Adipose tissue (tissue), 3 donors: ENCODE results near the gene KHDRBS1. TPM values are rescaled to one million over a fixed set of nuclear protein-coding genes. Genes with fewer than 3 reads are reported as not detected.
"Not testable (repeated sequence)": the region's sequence is repeated elsewhere in the genome, so short reads cannot be mapped to it uniquely, and the experiment has no call there.

ENCODE experiments used
- H3K27ac ChIP-seq: one replicate; pipeline ENCODE4 v1.5.1; 2013; ENCODE audit warnings: low read depth, low read length
- WGBS, 3 donors: extraction: QIAGEN DNeasy Blood & Tissue Kit; methylation state at CpG; one replicate each; pipeline ENCODE4 v1.1.7; 2013; 5-methylcytosine and 5-hydroxymethylcytosine counted together
- polyA plus RNA-seq, 3 donors: library from polyadenylated mRNA; stranded (reverse); fragments of 200-250 nt; gene quantifications; one replicate each; pipeline ENCODE4 v1.2.3, GENCODE V29; 2013
- donor health status: healthy with polysubstance abuse.
- donor health status: Bipolar disorder and iron deficiency.
- donor health status: healthy.

The KHDRBS1 gene
- polyA plus RNA-seq, 3 donors, result 35.7 to 85.9 (median 62.4) TPM

DNA sequence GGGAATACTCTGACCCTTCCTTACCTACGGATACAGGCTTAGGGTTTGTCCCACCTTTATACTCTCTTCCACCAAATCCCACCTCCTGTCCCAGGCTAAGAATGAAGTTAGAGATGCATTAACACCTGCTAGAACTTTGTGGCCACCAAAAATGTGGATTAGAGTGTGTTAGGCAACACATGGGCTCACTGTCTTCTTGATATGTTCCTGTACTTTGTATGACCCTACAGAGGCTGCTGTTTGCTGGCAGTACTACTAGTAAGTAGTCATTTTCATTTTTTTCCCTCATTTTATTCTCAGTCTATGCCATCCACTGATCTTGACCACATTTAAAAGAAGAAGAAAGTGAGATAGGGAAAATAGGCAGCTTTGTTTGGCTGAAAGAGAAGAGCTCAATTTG lies 38.0 kb downstream of the KHDRBS1 start:
- no peak overlapping the region for H3K27ac ChIP-seq
- 95 to 98% (median 96%) methylated on average over 1 of the region's 1 CpG for WGBS, 3 donors

DNA sequence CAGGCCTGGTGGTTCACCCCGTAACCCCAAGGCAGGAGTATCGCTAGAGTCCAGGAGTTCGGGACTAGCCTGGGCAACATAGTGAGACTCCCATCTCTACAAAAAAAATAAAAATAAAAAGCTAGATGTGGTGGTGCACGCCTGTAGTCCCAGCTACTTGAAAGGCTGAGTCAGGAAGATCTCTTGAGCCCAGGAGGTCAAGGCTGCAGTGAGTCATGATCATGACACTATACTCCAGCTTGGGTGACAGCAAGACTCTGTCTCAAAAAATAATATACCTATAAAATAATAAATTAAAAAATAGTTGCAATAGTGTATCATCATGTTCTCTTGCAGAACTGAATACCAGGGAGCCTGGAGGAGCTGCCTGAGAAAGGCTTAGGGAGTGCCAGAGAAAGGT lies 39.2 kb downstream of the KHDRBS1 start:
- no peak overlapping the region for H3K27ac ChIP-seq
- 92 to 98% (median 93%) methylated on average over 4 of the region's 4 CpGs for WGBS, 3 donors

DNA sequence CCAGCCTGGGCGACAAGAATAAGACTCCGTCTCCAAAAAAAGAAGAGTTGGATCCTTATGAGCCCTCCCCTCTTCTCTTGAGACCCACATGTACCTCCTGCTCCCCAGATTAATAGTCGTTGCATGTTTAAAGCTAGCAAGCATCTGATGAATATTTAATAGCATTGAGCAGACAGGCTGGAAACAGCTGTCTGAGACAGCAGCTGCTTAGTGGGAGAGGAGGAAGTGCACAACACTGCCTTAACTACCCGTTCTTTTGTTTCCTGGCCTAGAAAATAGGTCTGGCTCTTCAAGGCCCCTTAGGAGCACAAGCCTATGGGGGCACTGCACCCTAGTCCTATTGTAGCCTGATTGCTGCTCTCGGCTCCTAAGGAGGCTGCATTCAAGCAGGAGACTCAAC lies 41.7 kb downstream of the KHDRBS1 start:
- 85 to 95% (median 87%) methylated on average over 5 of the region's 5 CpGs for WGBS, 3 donors
- H3K27ac ChIP-seq, result no peak overlapping the region

DNA sequence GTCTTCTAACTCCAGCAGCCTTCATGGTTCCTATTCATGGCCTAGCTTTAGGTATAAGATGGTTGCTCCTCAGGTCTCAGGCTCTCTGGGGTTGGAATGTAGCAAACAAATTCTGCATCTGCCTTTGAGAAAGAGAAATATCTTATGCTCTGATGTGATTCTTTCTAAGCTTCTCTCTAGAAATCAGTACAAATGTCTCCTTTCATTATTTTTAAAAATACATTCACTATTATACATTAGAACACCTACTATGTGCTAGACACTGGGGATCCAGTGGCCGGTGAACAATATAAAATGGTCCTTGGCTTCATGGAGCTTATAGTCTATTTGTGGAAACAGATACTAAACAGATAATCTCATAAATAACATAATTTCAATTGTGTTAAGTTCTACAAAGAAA lies 42.9 kb downstream of the KHDRBS1 start:
- no peak overlapping the region for H3K27ac ChIP-seq
- 96 to 100% (median 97%) methylated on average over 1 of the region's 1 CpG for WGBS, 3 donors

DNA sequence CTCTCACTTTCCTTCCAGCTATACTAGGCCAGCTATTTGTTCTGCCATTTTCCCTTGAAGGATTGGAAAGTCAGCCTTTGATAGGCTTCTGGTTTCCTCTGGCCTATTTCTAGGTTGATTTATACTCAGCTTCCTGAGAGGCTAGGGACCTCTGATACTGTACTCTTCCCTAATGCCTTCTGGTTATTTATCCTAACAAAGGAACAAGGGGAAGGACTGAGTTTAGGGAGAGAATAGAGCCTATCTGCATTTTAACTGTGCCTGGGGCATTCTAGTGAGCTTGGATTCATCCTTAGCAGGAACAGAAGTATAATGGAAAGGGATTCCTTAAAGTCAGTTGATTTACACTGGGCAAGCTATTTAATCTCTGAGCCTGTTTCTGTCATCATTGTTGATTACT lies 47.2 kb downstream of the KHDRBS1 start:
- no peak overlapping the region for H3K27ac ChIP-seq

DNA sequence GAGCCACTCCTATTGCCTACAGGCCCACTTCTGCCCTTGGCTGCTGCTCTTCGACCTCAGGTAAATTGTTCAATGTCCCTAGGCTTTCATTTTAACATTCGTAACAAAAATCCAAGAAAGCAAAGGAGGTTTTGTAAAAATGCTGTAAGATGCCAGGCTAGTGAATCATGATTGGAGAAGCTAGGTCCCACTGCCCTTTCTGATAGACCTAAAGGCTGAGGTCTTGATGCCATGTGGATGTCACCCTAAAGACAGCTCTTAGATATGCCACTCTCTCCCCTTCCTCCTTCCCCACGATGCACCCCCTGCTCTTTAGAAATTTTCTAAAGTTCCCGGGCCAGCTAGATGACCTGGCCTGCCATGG lies 49.2 kb downstream of the KHDRBS1 start:
- no peak overlapping the region for H3K27ac ChIP-seq
- 69 to 80% (median 78%) methylated on average over 4 of the region's 4 CpGs for WGBS, 3 donors

DNA sequence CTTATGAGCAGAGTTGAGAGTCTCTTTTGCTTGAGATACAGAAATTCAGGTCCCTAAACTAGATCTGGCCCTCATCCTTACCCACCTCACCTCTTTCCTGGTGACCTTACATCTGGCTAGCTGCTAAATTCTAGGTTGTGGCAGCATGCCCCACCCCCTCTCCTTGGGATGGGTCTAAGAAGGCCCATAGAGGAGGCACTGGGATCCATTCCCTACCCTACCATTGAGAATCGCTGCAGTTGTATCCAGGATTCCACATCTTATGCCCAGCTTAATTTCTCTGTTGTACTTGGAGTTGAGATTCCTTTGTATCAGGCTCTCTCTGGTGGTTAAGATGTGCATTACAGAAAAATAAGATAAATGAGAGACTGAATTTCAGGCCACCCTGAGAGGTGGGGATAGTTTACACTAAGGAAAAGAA lies 49.6 kb downstream of the KHDRBS1 start:
- 22 to 43% (median 40%) methylated on average over 1 of the region's 1 CpG for WGBS, 3 donors
- H3K27ac ChIP-seq, result no peak overlapping the region

DNA sequence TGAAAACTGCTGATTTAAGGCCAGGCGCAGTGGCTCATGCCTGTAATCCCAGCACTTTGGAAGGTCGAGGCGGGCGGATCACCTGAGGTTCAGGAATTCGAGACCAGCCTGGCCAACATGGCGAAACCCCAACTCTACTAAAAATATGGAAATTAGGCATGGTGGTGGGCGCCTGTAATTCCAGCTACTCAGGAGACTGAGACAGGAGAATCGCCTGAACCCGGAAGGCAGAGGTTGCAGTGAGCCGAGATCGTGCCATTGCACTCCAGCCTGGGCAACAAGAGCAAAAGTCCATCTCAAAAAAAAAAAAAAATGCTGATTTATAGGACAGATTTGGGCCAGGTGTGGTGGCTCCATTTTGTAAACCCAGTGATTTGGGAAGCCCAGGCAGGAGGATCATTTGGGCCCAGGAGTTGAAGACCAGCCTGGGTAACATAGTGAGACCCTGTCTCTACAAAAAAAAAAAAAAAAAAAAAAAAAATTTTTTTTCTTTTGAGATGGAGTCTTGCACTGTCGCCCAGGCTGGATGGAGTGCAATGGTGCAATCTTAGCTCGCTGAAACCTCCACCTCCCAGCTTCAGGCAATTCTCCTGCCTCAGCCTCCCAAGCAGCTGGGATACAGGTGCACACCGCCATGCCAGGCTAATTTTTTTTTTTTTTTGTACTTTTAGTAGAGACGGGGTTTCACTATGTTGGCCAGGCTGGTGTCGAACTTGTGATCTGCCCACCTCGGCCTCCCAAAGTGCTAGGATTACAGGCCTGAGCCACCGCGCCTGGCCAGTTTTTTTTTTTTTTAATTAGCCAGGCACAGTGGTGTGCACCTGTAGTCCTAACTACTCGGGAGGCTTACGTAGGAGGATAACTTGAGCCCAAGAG lies 52.2 kb downstream of the KHDRBS1 start:
- WGBS, 3 donors, result 62 to 74% (median 66%) methylated on average over 21 of the region's 21 CpGs
- not testable (repeated sequence) for H3K27ac ChIP-seq

DNA sequence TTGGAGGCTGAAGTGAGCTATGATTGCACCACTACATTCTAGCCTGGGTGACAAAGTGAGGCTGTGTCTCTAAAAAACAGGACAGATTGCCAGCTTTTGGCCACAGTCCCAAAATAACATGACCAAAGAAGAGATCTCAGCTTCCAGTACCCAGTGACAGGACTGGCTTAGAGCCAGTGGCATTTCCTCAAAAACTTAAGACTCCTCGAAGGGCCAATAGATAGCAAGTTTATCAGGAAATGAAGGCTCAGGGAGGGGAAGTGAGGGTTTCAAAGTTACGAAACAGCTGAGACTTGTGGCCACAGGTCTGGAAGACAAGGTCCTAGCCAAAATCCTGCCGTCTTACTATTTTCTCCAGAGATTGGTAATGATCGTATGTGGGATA lies 52.8 kb downstream of the KHDRBS1 start:
- H3K27ac ChIP-seq, result no peak overlapping the region
- WGBS, 3 donors, result 0 to 14% (median 1%) methylated on average over 4 of the region's 4 CpGs

DNA sequence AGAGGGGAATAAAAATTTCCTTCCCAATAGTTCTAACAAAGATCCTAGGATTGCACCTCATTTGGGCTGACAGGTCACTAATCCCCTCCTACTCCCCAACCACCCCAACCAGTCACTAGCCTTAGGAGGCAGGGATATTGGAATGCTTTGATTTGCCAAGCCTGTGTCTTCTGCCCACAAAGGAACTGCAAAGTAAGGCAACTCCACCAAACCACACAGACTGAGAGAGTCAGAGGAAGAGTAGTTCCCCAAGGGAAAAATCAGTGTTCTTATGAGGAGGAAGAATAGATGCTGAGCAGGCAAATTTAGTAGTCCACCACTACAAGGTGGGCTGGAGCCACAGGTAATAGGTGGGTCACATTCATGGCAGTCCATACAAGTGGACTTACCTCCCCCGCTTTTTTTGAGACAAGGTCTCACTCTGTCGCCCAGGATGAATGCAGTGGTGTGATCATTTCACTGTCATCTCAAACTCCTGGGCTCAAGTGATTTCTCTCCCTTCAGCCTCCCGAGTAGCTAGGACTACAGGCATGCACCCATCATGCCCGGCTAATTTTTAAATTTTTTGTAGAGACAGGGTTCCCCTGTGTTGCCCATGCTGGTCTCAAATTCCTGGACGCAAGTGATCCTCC lies 55.4 kb downstream of the KHDRBS1 start:
- WGBS, 3 donors, result 60 to 79% (median 78%) methylated on average over 5 of the region's 5 CpGs
- H3K27ac ChIP-seq, result no peak overlapping the region

DNA sequence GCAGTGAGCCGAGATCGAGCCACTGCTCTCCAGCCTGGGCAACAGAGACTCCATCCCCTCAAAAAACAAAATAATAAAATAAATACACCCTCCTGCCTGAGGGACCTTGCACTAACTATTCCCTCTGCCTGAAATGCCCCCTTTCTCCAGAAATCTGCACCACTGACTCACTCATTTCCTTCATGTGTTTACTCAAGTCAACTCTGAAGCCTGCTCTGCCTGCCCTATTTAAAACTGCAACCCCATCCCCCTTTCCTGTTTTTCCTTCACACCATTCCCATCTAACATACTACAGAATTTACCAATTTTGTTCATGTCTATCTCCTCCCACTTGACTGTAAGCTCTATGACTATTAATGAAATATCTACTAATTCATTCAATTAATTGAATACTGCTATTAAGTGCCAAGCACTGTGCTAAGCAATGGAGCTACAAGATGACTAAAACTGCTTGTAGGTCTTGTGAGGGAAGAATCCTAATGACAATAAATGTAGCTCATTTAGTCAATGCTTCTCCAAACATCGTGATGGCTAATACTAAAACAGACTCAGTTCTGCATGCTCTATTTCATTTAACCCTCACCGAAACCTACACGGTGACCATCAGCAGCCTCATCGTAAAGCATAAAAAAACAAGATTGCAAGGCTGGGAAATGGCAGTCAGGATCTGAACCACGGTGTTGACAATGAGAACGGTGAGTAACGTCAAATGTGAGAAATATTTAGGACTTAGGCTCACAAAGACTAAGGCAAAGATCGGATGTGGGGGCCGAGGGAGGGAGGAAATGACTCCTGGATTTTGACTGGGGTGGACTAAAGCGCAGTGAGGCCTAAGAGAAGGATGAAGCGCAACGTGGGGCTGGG lies 58.3 kb downstream of the KHDRBS1 start:
- no peak overlapping the region for H3K27ac ChIP-seq
- WGBS, 3 donors, result 17 to 19% (median 18%) methylated on average over 14 of the region's 14 CpGs

DNA sequence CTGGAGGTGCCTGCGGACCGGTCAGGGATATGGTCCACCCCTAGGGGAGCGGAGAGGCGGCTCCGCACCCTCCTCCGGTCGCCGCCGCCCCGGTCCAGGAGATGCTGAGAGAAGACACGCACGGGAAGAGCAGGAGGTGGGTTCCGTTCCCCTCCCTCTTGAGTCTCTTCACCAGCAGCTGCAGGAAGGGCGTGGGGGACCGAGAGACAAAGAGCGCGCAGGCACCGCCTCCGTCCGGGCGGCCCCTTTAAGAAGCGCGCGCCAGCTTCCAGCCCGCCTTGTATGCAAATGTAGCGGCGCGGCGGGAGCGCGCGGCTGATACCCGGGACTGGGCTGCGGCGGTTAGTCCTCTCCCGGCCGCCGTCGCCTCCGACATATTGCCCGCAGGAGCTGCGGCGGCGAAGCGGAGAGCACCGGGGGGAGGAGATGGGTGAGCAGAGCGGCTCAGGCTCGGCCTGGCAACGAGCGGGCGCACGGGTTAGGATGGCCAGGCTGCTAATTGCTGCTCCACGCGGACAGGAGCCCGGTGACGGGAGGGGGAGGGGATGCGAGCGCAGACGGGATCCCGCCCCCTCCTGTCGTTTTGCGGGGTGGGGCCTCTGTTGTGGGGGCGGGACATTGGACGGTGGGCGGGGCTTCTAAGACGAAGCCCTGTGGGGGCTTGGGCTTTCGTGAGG lies 59.1 kb downstream of the KHDRBS1 start, which contains the start of gene TMEM39B:
TMEM39B (plus strand) TSS at position 318 of the 677 bp plus-strand sequence; CDS start at position 427, 109 bp downstream.
- 0% methylated on average over 56 to 67 of the region's 67 CpGs for WGBS, 3 donors
- H3K27ac ChIP-seq, result no peak within 1 kb of the TSS

DNA sequence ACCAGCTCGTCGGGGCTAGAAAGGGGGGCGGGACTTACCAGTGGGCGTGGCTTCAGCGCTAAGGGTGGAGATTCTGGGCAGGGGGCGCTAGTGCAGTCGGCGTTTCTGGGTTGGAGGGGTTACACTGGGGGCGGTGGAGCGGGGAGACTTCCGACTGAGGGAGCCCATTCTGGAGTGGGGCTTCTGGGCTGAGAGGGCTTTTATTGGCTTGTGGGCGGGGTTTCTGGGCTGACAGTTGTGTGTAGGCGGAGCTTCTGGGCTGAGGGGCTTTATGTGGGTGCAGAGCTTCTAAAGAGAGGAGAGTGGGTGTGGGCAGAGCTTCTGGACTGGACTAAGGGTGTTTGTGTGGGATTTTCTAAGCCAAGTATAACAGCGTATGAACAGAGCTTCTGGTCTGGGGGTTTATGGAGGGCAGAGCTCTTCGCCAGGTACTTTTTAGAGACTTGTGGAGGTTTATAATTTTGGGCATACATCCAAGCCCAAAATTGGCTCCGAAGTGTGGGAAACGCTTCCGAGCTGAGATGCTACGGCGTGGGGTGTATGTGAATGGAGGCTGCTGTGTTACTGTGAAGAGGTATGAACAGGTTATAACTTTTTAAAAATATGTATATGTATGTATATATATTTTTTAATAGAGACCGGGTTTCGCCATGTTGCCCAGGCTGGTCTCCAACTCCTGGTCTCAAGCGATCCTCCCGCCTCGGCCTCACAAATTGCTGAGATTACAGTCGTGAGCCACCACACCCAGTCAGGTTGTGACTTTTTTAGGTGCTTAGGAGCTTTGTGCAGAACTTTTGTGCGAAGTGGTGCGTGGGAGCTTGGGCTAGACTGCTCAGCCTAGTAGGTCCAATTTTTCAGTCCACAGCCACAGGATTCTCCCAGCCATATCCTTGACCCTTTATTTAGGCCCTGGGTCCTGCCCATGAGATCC lies 59.9 kb downstream of the KHDRBS1 start:
- H3K27ac ChIP-seq, result no peak overlapping the region
- 33 to 35% (median 33%) methylated on average over 28 of the region's 28 CpGs for WGBS, 3 donors

DNA sequence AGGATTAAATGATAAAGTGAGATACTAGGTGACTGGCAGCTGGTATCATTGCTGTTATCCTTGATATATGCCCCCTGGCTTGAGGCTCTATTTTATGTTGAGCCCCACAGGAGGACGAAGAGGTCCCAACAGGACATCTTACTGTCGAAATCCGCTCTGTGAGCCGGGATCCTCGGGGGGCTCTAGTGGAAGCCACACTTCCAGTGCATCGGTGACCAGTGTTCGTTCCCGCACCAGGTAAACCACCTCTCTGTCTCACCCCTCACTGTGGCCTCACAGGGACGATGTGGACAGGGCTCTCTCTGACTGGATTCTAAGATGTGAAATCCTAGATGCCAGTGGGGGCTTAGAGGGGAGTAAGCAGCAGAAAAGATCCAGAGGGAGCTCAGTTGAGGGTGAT lies 61.2 kb downstream of the KHDRBS1 start:
- 89 to 97% (median 95%) methylated on average over 9 of the region's 9 CpGs for WGBS, 3 donors
- H3K27ac ChIP-seq, result no peak overlapping the region

DNA sequence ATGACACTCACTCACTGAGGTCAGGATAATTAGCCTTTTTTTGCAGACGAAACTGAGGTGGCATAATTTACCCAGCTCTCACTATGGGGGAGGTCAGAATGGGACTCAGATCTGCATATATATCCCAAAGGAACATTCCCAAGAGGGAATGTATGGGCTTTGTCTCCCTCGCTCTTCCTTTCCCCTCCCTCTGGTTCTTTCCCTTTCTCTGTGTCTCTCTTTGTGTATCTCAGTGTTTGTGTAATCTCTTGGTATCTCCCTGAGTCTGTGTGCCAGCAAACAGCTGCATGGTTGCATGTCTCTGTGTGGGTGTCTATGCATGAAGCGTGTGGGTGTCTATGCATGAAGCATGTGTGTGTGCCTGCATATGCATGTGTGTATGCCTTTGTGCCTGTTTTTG lies 63.8 kb downstream of the KHDRBS1 start:
- no peak overlapping the region for H3K27ac ChIP-seq
- 86 to 89% (median 88%) methylated on average over 3 of the region's 3 CpGs for WGBS, 3 donors

DNA sequence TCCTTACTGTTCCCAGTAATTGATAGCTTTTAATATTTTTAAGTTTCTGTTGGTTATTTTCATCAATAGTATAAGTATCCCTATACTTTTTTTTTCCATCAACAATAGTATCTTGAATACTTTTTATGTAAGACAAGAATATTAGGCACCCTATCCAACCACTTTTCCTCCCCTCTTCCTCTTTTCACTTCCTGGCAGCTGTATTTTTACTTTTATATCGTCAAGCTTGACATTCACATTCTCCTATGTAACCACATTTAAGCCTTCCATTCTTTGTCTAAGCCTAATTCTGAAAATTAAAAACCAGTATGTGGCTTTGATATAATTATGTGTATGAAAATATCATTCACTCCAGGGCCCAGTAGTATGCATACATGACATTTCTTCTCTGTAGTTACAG lies 68.4 kb downstream of the KHDRBS1 start:
- no peak overlapping the region for H3K27ac ChIP-seq
- WGBS, 3 donors, result 29 to 79% (median 63%) methylated on average over 1 of the region's 1 CpG

DNA sequence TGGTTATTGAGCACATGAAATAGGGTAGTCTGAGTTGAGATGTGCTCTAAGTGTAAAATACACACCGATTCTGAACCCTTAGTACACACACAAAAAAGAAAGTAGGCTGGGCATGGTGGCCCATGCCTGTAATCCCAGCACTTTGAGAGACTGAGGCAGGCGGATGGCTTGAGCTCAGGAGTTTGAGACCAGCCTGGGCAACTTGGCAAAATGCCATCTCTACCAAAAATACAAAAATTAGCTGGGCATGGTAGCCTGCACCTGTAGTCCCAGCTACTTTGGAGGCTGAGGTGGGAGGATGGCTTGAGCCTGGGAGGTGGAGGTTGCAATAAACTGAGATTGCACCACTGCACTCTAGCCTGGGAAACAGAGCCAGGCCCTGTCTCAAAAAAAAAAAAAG lies 72.7 kb downstream of the KHDRBS1 start:
- 95 to 97% (median 95%) methylated on average over 2 of the region's 2 CpGs for WGBS, 3 donors
- not testable (repeated sequence) for H3K27ac ChIP-seq

DNA sequence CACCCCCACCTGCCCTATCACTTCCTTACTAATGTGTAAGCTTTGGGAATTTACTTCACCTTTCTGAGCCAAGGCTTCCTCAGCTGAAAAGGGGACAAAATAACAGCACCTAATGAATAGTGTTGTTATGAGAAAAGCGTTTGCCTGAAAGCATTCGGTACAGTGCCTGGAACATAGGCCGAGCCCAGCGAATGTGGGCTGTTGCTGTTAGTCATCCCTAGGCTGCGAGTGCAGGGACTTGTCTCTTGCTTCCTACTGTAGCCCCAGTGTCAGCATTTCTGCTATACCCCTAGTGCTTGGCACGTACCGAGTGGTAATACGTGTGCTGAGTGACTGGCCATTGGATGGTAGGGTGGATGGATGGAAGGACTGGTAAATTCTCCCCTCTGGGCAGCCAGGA lies 77.5 kb downstream of the KHDRBS1 start:
- no peak overlapping the region for H3K27ac ChIP-seq
- 92 to 96% (median 95%) methylated on average over 8 of the region's 8 CpGs for WGBS, 3 donors
